Activated CD8-positive, alpha-beta T cell treated with anti-CD3 and anti-CD28 coated beads, Interleukin-2, amount 10 ng/mL, durations not matched to agents 7 days and 5 days (primary cell): ENCODE measurements around the gene C16orf95. TPM values are rescaled to one million over a fixed set of nuclear protein-coding genes. Genes with fewer than 3 reads are reported as not detected.

Experiments used
- ATAC-seq: fragments of 150-1000 bp; cut with Tn5 transposase; one replicate; pipeline ENCODE4 v1.10.0; 2021; ENCODE audit warnings: moderate library complexity
- CTCF ChIA-PET: fragments of 350-600 bp; sonication (Branson Sonifier 250); formaldehyde crosslinking; loops from one replicate; lab custom pipeline; 2021; ENCODE audit warnings: antibody characterized with exemption; lab: Charles Lee
- POLR2A ChIA-PET: fragments of 350-600 bp; sonication (Branson Sonifier 250); formaldehyde crosslinking; loops from one replicate; lab custom pipeline; 2021; ENCODE audit warnings: antibody characterized with exemption; lab: Charles Lee
- DNase-seq: peaks from one replicate; pipeline ENCODE4 v3.0.0-alpha.2; 2020
- H3K27ac Mint-ChIP-seq: one replicate; pipeline ENCODE4 v1.8.0; 2021; ENCODE audit warnings: mild to moderate bottlenecking, mixed read lengths
- H3K27me3 Mint-ChIP-seq: one replicate; pipeline ENCODE4 v1.8.0; 2021; ENCODE audit warnings: low read depth, mixed read lengths
- H3K36me3 Mint-ChIP-seq: one replicate; pipeline ENCODE4 v1.8.0; 2021; ENCODE audit warnings: low read depth, mixed read lengths
- H3K4me1 Mint-ChIP-seq: one replicate; pipeline ENCODE4 v1.8.0; 2021; ENCODE audit warnings: low read depth, mixed read lengths
- H3K4me3 Mint-ChIP-seq: one replicate; pipeline ENCODE4 v1.8.0; 2021; ENCODE audit warnings: mild to moderate bottlenecking, mixed read lengths
- H3K9me3 Mint-ChIP-seq: one replicate; pipeline ENCODE4 v1.8.0; 2022; ENCODE audit warnings: mixed read lengths; ENCODE audit not compliant: insufficient read depth
- total RNA-seq, 2 experiments: library from RNA; stranded (reverse); gene quantifications; one replicate each; pipeline ENCODE4 v1.2.3, GENCODE V29; 2021

Gene C16orf95
- total RNA-seq, 2 experiments from 2014 or later, result 7.2 to 9.4 TPM

DNA sequence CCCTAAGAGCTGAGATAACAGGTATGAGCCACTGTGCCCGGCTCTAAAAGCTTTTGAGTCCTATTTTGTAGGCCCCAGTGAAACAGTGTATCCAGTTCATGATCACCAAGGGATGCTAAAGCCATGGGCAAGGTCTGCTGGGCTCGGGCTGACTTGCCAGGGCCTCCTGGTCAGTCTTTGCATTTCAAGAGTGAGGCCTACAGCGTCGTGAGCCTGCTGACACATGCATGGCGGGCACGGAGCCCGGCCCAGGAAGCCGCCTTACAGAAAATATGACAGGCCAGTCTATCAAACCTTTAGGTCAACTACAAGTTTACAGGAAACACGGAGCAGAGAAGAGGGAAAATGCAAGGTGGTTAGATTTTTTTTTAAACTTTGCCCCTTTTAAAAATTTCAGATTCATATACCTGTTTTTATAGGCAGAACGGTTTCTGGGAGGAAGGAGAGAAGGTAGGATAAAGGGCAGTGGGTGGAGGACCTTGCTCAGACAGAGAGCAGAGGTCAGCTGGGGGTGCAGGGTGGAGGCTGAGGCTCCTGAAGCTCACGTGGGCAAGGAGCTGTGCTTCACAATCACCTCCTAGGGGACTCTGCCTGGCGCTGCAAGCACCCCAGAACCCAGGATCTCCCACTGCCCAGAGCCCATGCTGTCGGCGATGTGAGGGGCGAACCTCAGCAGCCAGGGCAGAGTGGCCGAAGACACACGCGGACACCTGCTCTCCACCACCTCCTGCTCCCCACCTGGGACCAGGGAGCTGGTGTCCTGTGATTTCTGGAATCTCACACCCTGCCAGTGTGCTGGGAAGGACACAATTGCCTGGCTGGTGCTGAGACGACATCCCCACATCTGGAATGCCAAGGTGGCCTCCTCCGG is 21.3 kb downstream of the C16orf95 start:
- Mint-ChIP-seq H3K27ac (no peak overlapping the region), H3K27me3 (no peaks in the 10 kb centered on the region), H3K4me1 (peaks cover 3% of the 10 kb centered on the region), H3K4me3 (no peak overlapping the region), H3K9me3 (peaks cover 6% of the 10 kb centered on the region), H3K36me3 (peaks cover 8% of the 10 kb centered on the region)
- POLR2A ChIA-PET, result no interaction called here
- CTCF ChIA-PET, result interaction anchor here (0.8 to 1.1 kb wide), 2 partner anchors 21 to 233 kb away, joined by 3 read pairs; partner anchors contain the start of gene C16orf95
- DNase-seq (no peak), ATAC-seq (no peak)

DNA sequence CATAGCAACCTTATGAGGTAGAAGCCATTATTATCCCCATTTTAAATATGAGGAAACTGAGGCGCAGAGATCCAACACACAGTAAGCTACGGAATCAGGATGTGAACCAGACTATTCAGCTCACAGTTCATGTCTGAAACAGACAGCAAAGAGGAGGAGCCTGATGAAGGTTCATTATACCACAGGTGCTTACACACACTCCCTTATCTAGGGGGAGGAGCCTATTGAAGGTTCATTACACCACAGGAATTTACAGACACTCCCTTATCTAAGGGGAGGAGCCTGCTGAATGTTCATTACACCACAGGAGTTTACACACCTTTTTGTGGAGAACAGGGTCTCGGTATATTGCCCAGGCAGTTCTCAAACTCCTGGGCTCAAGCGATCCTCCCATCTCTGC is 21.9 kb downstream of the C16orf95 start:
- ChIA-PET POLR2A (no interaction called here), CTCF (interaction anchor here (0.8 kb wide), 1 partner anchor 22 kb away, joined by 3 read pairs; the partner anchor contains the start of gene C16orf95)
- no peak for DNase-seq

DNA sequence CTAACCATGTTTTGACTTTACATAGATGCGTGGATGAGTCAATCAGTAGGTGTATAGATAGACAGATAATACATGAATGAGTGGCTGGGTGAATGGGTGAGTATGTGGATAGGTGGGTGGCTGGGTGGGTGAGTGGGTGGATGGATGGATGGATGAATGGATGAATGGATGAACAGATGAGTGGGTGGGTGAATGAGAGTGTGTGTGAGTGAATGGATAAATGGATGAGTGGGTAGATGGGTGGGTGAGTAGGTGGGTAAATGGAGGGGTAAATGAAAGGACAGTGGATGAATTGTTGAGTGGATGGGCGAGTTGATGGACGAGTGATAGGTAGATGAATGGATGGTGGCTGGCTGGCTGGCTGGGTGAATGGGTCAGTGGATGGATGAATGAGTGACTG is 23.2 kb downstream of the C16orf95 start:
- no peak overlapping the region for H3K27ac Mint-ChIP-seq
- H3K27me3 Mint-ChIP-seq, result no peaks in the 10 kb centered on the region
- no peak for ATAC-seq
- no peak for DNase-seq
- H3K4me3 Mint-ChIP-seq, result no peak overlapping the region
- ChIA-PET POLR2A (interaction anchor here (1.1 kb wide), 1 partner anchor 10 kb away, joined by 3 read pairs; no protein-coding TSS in a partner anchor), CTCF (no interaction called here)
- peaks cover 6% of the 10 kb centered on the region for H3K9me3 Mint-ChIP-seq
- peaks cover 8% of the 10 kb centered on the region for H3K36me3 Mint-ChIP-seq
- peaks cover 3% of the 10 kb centered on the region for H3K4me1 Mint-ChIP-seq

More for the DNA sequence above, 21.9 kb downstream of the C16orf95 start:
- peaks cover 8% of the 10 kb centered on the region for H3K36me3 Mint-ChIP-seq
- H3K27ac Mint-ChIP-seq, result no peak overlapping the region
- H3K4me1 Mint-ChIP-seq, result peaks cover 3% of the 10 kb centered on the region
- no peaks in the 10 kb centered on the region for H3K27me3 Mint-ChIP-seq
- ATAC-seq, result no peak
- H3K4me3 Mint-ChIP-seq, result no peak overlapping the region
- peaks cover 6% of the 10 kb centered on the region for H3K9me3 Mint-ChIP-seq

DNA sequence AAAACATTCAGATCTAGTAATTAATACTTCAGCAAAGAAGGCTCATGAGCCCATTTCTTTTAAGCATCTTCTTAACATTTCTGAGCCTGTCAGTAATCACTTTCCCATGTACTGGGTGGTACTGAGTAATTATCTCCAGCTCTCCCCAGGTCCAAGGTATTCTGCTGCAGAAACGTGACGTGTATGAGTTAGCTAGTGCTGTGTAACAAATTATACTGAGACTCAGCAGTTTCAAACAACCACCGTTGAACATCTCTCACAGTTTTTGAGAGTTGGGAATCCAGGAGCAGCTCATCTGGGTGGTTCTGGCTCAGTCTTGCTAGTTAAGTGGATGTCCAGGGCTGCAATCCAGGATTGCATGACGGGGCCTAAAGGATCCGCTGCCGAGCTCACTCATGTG is 25.2 kb downstream of the C16orf95 start:
- CTCF ChIA-PET, result no interaction called here
- DNase-seq, result no peak
- ATAC-seq, result no peak
- Mint-ChIP-seq H3K4me3 (no peak overlapping the region), H3K9me3 (peaks cover 14% of the 10 kb centered on the region), H3K4me1 (no peaks in the 10 kb centered on the region), H3K36me3 (peaks cover 8% of the 10 kb centered on the region), H3K27ac (no peak overlapping the region), H3K27me3 (no peaks in the 10 kb centered on the region)
- POLR2A ChIA-PET, result no interaction called here

DNA sequence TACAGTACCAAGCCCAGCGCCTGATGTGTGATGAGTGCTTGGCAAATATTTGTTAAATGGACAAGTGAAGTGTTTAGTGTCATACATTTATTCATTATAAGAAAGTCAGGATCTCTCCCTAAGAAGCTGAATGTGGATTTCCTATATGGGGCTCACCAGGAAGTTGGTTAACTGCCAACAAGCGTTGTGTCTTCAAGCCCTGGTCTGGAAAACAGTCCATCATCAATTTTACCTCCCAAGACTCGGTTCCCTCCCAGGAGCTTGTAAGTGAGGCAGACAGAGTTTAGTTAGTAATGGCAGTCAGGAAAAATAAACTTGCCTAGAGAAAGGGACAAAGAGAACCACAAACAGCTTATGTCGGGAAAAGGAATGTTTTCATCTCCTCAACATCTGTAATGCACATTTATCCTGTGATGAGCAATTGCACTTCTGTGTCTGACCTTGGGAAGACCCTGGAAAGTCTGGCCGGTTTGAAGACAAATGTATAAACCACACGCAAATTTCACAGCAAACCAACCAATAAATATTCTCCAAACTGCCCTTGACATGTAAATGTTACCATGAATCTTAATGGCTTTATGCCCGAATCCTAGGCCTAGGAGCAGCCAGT is 28.3 kb downstream of the C16orf95 start:
- Mint-ChIP-seq H3K4me3 (no peak overlapping the region), H3K9me3 (peaks cover 14% of the 10 kb centered on the region), H3K4me1 (no peaks in the 10 kb centered on the region), H3K36me3 (peaks cover 8% of the 10 kb centered on the region), H3K27me3 (no peaks in the 10 kb centered on the region), H3K27ac (no peak overlapping the region)
- no peak for DNase-seq
- no peak for ATAC-seq
- CTCF ChIA-PET, result no interaction called here
- POLR2A ChIA-PET, result no interaction called here

DNA sequence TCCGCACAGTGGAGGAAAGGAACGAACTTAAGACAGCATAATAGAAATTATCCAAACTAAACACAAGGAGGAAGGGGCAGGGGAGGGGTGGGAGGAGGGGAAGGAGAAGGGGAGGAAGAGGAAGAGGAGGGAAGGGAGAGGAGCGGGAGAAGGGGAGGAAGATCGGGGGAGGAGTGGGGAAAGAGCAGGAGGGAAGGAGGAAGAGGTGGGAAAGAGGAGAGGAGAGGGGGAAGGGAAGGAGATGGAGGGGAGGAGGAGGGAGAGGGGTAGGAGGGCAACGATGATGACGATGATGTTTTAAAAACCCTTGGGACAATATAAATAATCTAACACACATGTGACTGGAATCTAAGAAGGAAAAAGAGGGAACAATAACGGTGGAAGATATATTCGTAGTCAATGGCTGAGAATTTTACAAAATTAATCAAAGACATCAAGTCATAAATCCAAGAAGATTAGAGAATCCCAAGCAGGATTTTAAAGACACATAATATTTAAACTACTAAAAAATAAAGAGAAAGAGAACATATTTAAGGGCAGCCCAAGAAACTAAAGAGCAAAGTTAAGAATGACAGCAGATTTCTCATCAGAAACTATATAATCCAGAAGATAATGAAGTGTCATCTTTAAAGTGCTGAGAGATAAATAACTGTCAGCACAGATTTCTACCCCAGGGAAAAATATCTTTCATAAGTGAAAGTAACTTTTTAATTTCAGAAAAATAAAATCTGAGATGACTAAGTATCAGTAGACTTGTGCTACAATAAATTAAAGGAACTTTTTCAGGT is 30.2 kb downstream of the C16orf95 start:
- Mint-ChIP-seq H3K9me3 (peaks cover 11% of the 10 kb centered on the region), H3K27ac (no peak overlapping the region), H3K4me1 (no peaks in the 10 kb centered on the region), H3K27me3 (no peaks in the 10 kb centered on the region), H3K36me3 (peaks cover 4% of the 10 kb centered on the region), H3K4me3 (no peak overlapping the region)
- ChIA-PET POLR2A (no interaction called here), CTCF (no interaction called here)
- ATAC-seq (no peak), DNase-seq (no peak)

DNA sequence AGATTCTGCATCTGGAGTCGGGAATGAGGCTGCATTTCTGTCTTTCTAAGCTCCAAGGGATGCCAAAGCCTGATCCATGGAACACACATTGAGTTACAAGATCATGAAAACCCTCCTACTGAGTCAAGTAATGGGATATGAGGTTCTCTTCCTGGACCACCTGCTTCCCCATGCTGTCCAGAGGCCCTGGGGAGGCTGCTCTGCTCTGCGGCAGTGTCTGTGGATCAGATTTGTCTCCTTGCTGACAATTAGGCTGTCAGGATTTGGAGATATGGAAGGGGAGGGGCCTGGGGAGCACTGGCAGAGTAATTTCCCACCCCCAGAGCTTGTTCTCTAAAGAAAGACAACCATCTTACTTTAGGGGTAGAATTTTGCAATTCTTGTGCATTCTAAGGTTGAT is 33.0 kb downstream of the C16orf95 start:
- CTCF ChIA-PET, result interaction anchor here (1.1 to 1.9 kb wide), 2 partner anchors 14 to 222 kb away, joined by 4 to 7 read pairs; no protein-coding TSS in a partner anchor
- H3K9me3 Mint-ChIP-seq, result peaks cover 8% of the 10 kb centered on the region
- H3K4me1 Mint-ChIP-seq, result no peaks in the 10 kb centered on the region
- ATAC-seq, result no peak
- POLR2A ChIA-PET, result interaction anchor here (0.8 kb wide), 1 partner anchor 9 kb away, joined by 3 read pairs; no protein-coding TSS in a partner anchor
- no peaks in the 10 kb centered on the region for H3K27me3 Mint-ChIP-seq
- no peaks in the 10 kb centered on the region for H3K36me3 Mint-ChIP-seq
- H3K4me3 Mint-ChIP-seq, result no peak overlapping the region
- no peak overlapping the region for H3K27ac Mint-ChIP-seq
- no peak for DNase-seq

DNA sequence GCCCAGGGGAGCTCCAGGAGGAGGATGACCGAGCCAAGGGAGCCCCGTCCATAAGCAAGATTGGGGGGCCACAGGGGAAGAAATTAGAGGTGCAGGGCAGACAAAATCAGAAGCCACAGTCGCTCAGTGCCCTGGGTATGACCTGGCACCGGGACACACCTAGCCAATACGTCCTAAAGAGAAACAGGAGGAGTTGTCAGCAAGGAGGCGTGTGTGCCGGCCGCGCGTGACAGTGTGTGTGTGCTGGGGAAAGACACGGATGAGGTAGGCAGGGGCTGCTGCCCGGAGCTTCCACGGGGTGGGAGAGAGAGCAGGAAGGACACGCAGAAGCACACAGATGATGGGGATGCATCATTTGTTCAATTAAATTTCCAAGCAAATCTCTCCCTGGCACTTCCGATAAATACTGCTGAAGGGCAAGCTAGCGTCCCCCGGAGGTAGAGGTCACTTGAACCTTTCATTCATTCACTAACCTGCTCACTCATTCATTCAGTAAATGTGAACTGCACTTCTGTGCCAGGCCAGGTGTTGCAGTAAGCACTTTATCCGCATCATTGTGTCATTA is 38.0 kb downstream of the C16orf95 start:
- H3K36me3 Mint-ChIP-seq, result no peaks in the 10 kb centered on the region
- no peak overlapping the region for H3K4me3 Mint-ChIP-seq
- H3K4me1 Mint-ChIP-seq, result peaks cover 9% of the 10 kb centered on the region
- POLR2A ChIA-PET, result interaction anchor here (1.1 kb wide), 1 partner anchor 35 kb away, joined by 3 read pairs; no protein-coding TSS in a partner anchor
- no peak overlapping the region for H3K27ac Mint-ChIP-seq
- DNase-seq (no peak), ATAC-seq (no peak)
- CTCF ChIA-PET, result interaction anchor here (0.6 to 1.3 kb wide), 5 partner anchors 9 to 715 kb away, joined by 3 to 4 read pairs (median 3); no protein-coding TSS in a partner anchor
- no peaks in the 10 kb centered on the region for H3K27me3 Mint-ChIP-seq
- no peaks in the 10 kb centered on the region for H3K9me3 Mint-ChIP-seq

DNA sequence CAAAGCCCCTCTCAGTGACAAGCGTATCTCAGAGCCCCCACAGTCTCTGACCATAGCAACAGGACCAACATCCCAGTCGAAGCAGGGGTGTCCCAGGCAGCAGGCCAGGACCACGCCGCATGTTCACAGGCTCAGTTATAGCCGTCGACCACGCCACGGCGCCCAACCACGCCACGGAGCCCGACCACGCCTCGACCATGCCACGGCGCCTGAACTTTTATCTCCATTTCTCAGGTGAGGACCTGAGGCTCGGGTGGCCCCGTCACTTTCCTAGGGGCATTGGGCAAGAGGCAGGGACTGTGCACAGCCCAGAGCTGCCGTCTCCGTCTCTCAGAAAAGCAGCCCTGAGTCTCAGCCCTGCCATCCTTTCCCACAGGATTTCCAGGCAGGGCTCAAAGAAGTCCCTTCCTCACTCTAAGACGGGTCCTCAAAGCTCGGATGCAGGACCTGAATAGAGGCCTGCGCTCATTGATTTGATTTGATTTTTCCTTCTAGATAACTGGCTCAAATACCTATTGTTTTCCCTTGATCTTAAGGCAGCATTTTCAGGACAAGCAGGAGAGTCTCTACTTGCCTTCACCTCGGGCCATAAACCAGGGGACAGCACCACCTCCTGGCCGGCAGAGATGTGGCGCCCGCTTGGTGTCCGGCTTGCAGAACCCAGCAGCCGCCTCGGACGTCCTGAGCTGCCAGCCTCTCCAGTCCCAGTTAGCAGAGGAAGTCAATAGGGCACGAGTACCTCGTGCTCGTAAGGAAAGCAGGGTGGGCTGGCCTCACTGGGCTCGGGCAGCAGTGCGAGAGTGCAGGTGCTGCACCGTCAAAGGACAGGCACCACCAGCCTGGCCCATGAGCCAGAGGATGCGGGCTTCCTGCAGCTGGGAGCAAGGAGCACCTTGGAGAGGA is 38.8 kb downstream of the C16orf95 start:
- Mint-ChIP-seq H3K9me3 (no peaks in the 10 kb centered on the region), H3K27ac (no peak overlapping the region), H3K4me1 (peaks cover 9% of the 10 kb centered on the region), H3K36me3 (no peaks in the 10 kb centered on the region), H3K4me3 (no peak overlapping the region), H3K27me3 (no peaks in the 10 kb centered on the region)
- POLR2A ChIA-PET, result no interaction called here
- CTCF ChIA-PET, result interaction anchor here (0.6 to 1.3 kb wide), 5 partner anchors 8 to 714 kb away, joined by 3 to 4 read pairs (median 3); no protein-coding TSS in a partner anchor
- ATAC-seq (peak; percentile 81), DNase-seq (peak; percentile 72)

DNA sequence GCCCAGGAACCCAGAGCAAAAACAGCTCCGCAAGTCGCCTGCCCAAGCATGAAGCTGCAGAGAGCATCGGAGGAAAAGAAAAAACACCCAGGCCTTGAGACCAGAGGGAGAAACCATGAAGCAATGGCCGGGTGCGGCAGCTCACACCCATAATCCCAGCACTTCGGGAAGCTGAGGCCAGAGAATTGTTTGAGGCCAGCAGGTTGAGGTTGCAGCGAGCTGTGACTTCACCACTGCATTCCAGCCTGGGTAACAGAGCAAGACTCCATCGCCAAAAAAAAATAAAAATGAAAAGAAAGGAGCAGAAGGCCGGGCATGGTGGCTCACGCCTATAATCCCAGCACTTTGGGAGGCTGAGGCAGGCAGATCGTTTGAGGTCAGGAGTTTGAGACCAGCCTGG is 40.3 kb downstream of the C16orf95 start:
- Mint-ChIP-seq H3K36me3 (no peaks in the 10 kb centered on the region), H3K4me1 (peaks cover 12% of the 10 kb centered on the region), H3K27ac (no peak overlapping the region), H3K27me3 (no peaks in the 10 kb centered on the region), H3K4me3 (no peak overlapping the region), H3K9me3 (no peaks in the 10 kb centered on the region)
- DNase-seq (no peak), ATAC-seq (no peak)
- POLR2A ChIA-PET, result no interaction called here
- CTCF ChIA-PET, result interaction anchor here (0.7 to 0.9 kb wide), 2 partner anchors 9 to 93 kb away, joined by 3 to 4 read pairs; no protein-coding TSS in a partner anchor
